Measurements from ENCODE around the gene LRRC56. TPM values are rescaled to one million over a fixed set of nuclear protein-coding genes. Genes with fewer than 3 reads are reported as not detected.
"Not testable (repeated sequence)": the region's sequence is repeated elsewhere in the genome, so short reads cannot be mapped to it uniquely, and the experiment has no call there.

The LRRC56 gene
- polyA plus RNA-seq, 6 donors from 2014 or later: 0.66 to 1.6 (median 0.92) TPM; not detected in 1

GRCh38 chr11:516918-517685 is 20.2 kb upstream of the LRRC56 start:
- H3K36me3 Mint-ChIP-seq; H3K4me1 Mint-ChIP-seq; DNase-seq; H3K4me3 Mint-ChIP-seq; ATAC-seq (ENCODE audit: low read depth in 2 of 2); H3K27me3 Mint-ChIP-seq: not testable (repeated sequence)
- peaks cover 0 to 16% (median 5%) of the 10 kb centered on the region in 7 donors for H3K9me3 Mint-ChIP-seq
- peak overlapping the region in 2 of 6 donors; percentile 13 to 16 for H3K27ac Mint-ChIP-seq

GRCh38 chr11:518463-519202 is 18.7 kb upstream of the LRRC56 start:
- Mint-ChIP-seq H3K27me3 (no peaks in the 10 kb centered on the region), H3K27ac (peak overlapping the region; percentile 26 to 97 (median 90)), H3K4me3 (peak overlapping the region; percentile 52 to 94 (median 85)), H3K4me1 (peaks cover 3 to 6% (median 5%) of the 10 kb centered on the region in 3 donors), H3K9me3 (peaks cover 0 to 16% (median 5%) of the 10 kb centered on the region in 7 donors), H3K36me3 (peaks cover 0 to 4% of the 10 kb centered on the region in 2 donors)
- DNase-seq (peak; percentile 73), ATAC-seq (ENCODE audit: low read depth in 2 of 2) (peak; percentile 83 to 85)

GRCh38 chr11:520428-521176 is 16.7 kb upstream of the LRRC56 start:
- H3K4me3 Mint-ChIP-seq: peak overlapping the region in 1 of 8 donors; percentile 9
- ATAC-seq (ENCODE audit: low read depth in 2 of 2) (no peak), DNase-seq (no peak)
- H3K9me3 Mint-ChIP-seq: peaks cover 0 to 16% (median 5%) of the 10 kb centered on the region in 7 donors
- H3K27me3 Mint-ChIP-seq: no peaks in the 10 kb centered on the region
- H3K4me1 Mint-ChIP-seq: peaks cover 5 to 6% (median 6%) of the 10 kb centered on the region in 3 donors
- no peak overlapping the region for H3K27ac Mint-ChIP-seq
- H3K36me3 Mint-ChIP-seq: peaks cover 0 to 6% of the 10 kb centered on the region in 2 donors

DNA sequence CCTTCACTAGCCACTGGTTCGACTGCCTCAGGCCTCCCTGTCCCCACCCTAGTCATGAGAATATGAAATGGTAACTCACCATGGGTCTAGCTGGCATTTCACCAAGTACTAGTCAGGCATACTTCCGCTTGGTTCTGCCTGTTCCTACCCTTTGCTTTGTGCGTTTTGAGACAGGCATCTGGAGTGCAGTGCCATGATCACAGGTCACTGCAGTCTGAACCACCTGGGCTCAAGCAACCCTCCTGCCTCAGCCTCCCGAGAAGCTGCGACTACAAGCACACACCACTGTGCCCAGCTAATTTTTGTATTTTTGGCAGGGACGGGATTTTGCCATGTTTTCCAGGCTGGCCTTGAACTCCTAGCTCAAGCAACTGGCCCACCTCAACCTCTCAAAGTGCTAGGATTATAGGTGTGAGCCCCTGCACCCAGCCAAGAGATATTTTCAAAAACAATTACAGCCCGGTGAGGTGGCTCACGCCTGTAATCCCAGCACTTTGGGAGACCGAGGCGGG is 16.1 kb upstream of the LRRC56 start:
- H3K9me3 Mint-ChIP-seq: peaks cover 0 to 11% (median 5%) of the 10 kb centered on the region in 7 donors
- no peak overlapping the region for H3K27ac Mint-ChIP-seq
- DNase-seq: no peak
- H3K4me1 Mint-ChIP-seq: peaks cover 5 to 6% (median 6%) of the 10 kb centered on the region in 3 donors
- no peaks in the 10 kb centered on the region for H3K27me3 Mint-ChIP-seq
- no peak overlapping the region for H3K4me3 Mint-ChIP-seq
- ATAC-seq (ENCODE audit: low read depth in 2 of 2): no peak
- H3K36me3 Mint-ChIP-seq: peaks cover 0 to 6% of the 10 kb centered on the region in 2 donors

- H3K36me3 Mint-ChIP-seq: peaks cover 0 to 6% of the 10 kb centered on the region in 2 donors
- H3K4me3 Mint-ChIP-seq: no peak overlapping the region
- no peak overlapping the region for H3K27ac Mint-ChIP-seq
- peaks cover 0 to 2% (median 0%) of the 10 kb centered on the region in 3 donors for H3K4me1 Mint-ChIP-seq
- H3K9me3 Mint-ChIP-seq: no peaks in the 10 kb centered on the region
- no peaks in the 10 kb centered on the region for H3K27me3 Mint-ChIP-seq
- no peak for DNase-seq
- ATAC-seq (ENCODE audit: low read depth in 2 of 2): no peak
These were observed 11.1 kb upstream of the LRRC56 start for GRCh38 chr11:526192-526591.

DNA sequence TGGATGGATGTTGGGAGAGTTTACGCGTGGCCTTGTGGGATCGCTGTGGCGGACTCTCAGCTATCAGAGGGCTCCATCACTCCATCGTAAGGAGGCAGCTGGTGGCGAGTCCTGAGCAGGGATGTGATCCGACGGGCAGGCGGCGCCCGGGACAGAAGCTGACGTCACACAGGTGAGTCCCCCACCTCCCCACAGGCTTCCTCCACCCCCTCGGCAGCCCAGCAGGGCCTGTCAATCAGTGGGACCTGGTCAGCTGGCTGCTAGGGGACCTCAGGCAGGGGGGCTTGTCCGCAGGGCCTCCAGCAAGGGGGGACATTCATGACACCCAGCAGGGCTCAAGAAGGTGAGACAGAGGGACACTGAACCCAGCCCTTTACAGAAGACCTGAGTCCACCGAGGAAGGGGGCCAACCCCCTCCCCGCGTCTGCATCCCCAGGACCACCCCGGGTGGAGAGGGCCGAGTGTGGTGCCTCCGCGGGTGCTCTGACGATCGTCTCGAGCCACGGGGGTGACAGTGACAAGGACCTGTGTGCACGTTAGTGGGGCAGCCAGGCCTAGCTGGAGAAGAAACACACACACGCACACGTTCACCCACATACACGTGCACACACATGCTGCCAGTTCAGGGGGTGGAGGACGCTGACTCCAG is 9.0 kb upstream of the LRRC56 start:
- Mint-ChIP-seq H3K9me3 (no peaks in the 10 kb centered on the region), H3K27me3 (no peaks in the 10 kb centered on the region), H3K36me3 (peaks cover 0 to 6% of the 10 kb centered on the region in 2 donors), H3K27ac (peak overlapping the region in 1 of 6 donors; percentile 57), H3K4me1 (peaks cover 2 to 8% (median 3%) of the 10 kb centered on the region in 3 donors), H3K4me3 (no peak overlapping the region)
- DNase-seq (no peak), ATAC-seq (ENCODE audit: low read depth in 2 of 2) (no peak)

DNA sequence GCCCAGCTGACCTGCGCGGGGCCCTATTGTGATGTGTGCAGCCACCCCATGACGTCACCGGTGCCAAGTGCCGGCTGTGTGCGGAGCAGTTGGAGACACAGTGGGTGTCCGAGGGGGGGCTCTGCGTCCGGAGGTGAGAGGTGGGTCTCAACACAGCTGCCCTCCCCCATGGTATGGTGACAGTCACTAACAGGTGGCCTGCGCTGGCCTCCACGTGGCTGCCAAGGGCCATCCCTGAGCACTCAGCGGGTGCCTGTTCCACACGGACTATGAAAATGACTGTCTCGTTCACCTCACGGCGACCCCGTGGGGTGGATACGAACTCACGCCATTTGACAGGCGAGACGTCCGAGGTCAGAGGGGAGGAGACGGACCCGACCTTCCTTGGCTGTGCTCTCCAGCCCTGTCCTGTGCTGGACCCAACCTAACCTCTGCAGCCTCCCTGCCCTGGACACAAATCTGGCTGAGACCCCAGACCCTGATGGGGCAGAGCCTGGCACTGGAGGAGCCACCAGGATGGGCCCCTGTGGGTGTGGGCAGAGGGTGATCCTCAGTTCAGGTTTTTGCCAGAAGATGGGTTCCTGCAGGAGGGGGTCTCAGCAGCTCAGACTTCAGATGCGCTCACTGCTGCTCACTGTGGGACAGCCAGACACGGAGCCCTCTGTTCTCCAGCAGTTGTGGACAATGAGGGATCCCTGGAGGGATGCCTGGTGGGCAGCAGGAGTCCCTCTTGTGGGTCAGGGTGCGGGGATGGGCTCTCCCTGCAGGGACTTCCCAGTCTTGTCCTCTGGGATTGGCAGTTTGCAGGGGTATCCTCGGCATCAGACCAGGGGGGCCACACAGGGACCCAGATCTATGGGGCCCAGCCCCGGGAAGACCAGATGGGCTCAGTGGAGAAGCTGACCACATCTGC is 8.3 kb upstream of the LRRC56 start:
- H3K27me3 Mint-ChIP-seq: no peaks in the 10 kb centered on the region
- H3K4me1 Mint-ChIP-seq: peaks cover under 1 to 12% (median 3%) of the 10 kb centered on the region in 3 donors
- no peaks in the 10 kb centered on the region for H3K9me3 Mint-ChIP-seq
- peak overlapping the region in 2 of 6 donors; percentile 52 to 57 for H3K27ac Mint-ChIP-seq
- DNase-seq (no peak), ATAC-seq (ENCODE audit: low read depth in 2 of 2) (no peak)
- no peak overlapping the region for H3K4me3 Mint-ChIP-seq
- peaks cover 0 to 2% of the 10 kb centered on the region in 2 donors for H3K36me3 Mint-ChIP-seq

DNA sequence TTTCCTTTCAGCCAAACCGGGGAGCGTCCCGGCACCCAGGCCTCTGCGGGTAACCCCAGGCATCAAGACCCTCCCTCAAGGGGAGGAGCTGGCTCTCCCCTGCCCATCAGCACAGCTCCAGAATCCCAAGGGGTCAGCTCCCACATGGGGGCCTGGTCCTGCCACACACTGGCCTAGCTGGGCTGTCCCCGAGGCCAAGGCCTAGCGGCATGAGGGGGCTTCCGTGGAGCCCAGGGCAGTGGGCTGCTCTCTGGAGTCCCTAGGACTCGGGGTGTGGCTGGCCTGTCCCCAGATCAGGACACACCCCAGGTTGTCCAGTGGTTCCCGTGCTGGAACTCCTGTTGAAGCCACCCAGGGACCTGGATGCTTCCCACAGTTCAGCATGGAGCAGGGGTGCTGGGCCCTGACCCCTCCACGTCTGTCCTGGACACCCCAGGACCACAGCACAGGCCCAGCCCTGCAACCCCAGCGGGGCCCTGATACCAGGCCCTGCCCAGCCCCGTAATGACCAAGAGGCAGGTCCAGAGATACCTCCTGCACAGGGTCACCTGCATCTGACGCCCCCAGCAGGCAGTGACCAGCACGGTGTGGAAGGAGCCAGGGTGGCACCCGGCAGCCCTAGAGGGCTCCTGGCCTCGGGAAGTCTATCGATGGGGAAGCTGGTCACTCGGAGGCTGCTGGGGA is 7.5 kb upstream of the LRRC56 start:
- no peak for ATAC-seq (ENCODE audit: low read depth in 2 of 2)
- no peak overlapping the region for H3K4me3 Mint-ChIP-seq
- H3K27ac Mint-ChIP-seq: no peak overlapping the region
- no peaks in the 10 kb centered on the region for H3K27me3 Mint-ChIP-seq
- peaks cover 0 to 16% (median 3%) of the 10 kb centered on the region in 3 donors for H3K4me1 Mint-ChIP-seq
- no peaks in the 10 kb centered on the region for H3K36me3 Mint-ChIP-seq
- no peaks in the 10 kb centered on the region for H3K9me3 Mint-ChIP-seq
- DNase-seq: no peak

GRCh38 chr11:530960-531831 is 6.1 kb upstream of the LRRC56 start:
- no peaks in the 10 kb centered on the region for H3K36me3 Mint-ChIP-seq
- no peak overlapping the region for H3K27ac Mint-ChIP-seq
- DNase-seq (no peak), ATAC-seq (ENCODE audit: low read depth in 2 of 2) (no peak)
- H3K4me3 Mint-ChIP-seq: peak overlapping the region in 1 of 8 donors; percentile 56
- H3K27me3 Mint-ChIP-seq: no peaks in the 10 kb centered on the region
- peaks cover 2 to 17% (median 5%) of the 10 kb centered on the region in 3 donors for H3K4me1 Mint-ChIP-seq
- H3K9me3 Mint-ChIP-seq: no peaks in the 10 kb centered on the region

DNA sequence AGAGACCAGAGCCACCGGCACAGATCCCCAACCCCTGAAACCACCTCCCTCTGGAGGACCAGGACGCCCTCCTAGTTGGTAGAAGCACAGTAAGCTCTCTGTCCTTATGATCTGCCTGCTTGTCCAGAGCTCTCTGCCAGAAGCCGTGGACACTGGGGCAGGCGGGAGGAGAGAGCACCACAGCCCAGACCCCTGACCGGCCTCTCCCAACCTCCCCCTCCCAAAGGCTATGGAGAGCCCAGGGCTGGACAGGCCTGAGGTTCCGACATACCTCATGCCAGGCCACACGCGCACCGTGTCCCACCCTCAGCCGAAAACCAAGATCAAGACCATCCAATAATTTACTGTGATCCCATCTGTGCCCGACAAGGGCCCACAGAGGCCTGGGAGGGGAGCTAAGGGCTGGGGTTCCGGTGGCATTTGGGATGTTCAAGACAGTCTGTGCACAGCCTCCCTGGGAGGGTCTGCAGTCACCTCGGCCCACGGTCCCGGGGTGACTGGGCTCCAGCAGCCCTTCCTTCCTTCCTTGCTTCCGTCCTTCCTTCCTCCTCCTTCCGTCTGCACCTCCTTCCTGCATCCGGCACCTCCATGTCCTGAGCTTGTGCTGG is 5.3 kb upstream of the LRRC56 start:
- no peak for DNase-seq
- peaks cover 4 to 25% (median 8%) of the 10 kb centered on the region in 3 donors for H3K4me1 Mint-ChIP-seq
- no peak for ATAC-seq (ENCODE audit: low read depth in 2 of 2)
- no peaks in the 10 kb centered on the region for H3K27me3 Mint-ChIP-seq
- H3K27ac Mint-ChIP-seq: peak overlapping the region in 2 of 6 donors; percentile 56
- peak overlapping the region in 2 of 8 donors; percentile 29 to 56 for H3K4me3 Mint-ChIP-seq
- H3K36me3 Mint-ChIP-seq: no peaks in the 10 kb centered on the region
- no peaks in the 10 kb centered on the region for H3K9me3 Mint-ChIP-seq

Data from naive B cell (primary cell).